Renal cortex interstitium (tissue), 11 donors: ENCODE data around the gene PLSCR5. TPM values are rescaled to one million over a fixed set of nuclear protein-coding genes. Genes with fewer than 3 reads are reported as not detected.

ENCODE experiments used
- DNase-seq, 11 donors: peaks; one replicate each; pipeline ENCODE4 v3.0.0-alpha.2; 2013; ENCODE audit warnings: low read depth in 9 of 11, low spot score in 4 of 11; ENCODE audit errors: extremely low read depth in 1 of 11
- polyA plus RNA-seq, 3 donors: library from polyadenylated mRNA; unstranded; fragments of 120-200 nt; gene quantifications; one replicate each; pipeline ENCODE4 v1.2.1, GENCODE V29; 2013; ENCODE audit not compliant: insufficient read length in 3 of 3

The PLSCR5 gene
- polyA plus RNA-seq, 3 donors, result not detected

DNA sequence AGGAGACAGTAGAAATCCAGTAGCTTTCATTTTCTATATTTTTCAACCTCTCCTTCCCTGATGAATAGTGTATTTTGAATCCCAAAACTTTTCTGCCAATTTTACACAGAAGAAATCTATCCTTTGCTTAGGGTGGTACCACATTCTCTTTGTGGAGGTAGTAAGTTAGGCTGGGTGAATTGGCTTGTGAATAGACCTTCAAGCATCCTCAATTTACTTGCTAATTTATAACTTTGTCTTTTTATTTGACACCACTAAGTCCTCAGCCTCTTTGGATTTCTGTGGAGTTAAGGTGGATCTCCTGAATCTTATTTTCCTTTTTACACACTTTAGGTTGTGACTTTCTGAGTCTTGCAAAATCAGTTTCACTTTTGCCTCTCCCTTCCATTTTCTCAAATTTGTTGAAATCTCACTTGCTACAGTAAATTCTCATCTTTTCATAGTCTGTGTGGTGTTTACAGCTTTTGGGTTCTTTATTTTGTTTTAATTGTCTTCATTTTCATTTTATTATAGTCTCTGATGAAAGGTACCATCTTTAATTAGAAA, 55.0 kb downstream of the PLSCR5 start:
- DNase-seq, result no peak

DNA sequence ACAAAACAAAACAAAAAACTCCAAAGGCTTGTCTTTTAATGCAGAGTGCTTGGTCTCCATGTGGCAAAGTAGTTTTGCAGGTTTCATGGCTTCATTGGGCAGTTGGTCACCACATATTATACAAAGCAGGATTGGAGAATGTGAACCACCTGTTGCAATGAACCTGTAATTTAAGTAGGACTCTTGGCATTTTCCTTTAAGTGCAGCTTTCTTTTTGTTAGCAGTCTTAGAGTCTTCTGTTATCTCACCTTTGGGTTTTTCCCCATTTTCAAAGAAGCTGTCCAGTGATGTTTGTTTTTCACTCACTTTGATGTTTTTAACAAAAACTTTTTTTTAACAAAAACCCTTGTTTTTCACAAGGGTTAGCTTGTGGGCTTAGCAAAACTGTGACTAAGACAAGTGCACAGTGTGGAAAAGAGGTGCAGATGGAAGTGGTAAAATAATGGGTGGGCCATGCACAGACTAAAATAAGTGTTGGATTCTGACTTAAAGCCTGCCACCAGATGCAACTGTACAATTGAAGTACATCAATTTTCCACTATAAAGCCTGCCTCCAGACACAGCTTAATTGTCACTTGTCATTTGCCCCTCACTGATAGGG, 57.8 kb downstream of the PLSCR5 start:
- DNase-seq, result no peak

DNA sequence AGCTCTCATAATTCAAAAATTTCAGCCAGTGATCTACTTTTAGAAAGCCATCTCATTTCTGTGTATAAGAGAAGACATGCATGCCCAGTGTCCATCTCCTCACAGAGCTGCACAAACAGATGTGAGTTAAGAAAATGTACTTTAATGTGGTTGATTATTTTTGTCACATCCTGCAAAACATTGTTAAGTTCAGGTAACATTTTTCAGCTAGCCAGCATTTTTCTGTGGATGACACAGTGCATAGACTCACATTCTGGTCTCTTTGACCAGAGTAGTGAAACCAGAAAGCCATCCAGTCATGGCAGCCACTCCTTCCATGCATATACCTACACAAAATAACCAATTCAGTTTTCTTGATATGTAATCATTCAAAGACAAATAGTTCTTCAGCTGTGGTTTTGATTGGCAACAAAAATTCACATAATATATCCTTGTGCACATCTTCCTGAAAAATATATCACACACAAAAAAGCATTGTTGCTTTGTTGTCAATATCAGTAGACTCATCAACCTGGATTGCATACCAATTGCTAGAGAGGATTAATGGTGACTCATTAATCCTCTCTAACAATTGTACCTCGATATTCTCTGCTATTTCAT, 58.7 kb downstream of the PLSCR5 start:
- no peak for DNase-seq

DNA sequence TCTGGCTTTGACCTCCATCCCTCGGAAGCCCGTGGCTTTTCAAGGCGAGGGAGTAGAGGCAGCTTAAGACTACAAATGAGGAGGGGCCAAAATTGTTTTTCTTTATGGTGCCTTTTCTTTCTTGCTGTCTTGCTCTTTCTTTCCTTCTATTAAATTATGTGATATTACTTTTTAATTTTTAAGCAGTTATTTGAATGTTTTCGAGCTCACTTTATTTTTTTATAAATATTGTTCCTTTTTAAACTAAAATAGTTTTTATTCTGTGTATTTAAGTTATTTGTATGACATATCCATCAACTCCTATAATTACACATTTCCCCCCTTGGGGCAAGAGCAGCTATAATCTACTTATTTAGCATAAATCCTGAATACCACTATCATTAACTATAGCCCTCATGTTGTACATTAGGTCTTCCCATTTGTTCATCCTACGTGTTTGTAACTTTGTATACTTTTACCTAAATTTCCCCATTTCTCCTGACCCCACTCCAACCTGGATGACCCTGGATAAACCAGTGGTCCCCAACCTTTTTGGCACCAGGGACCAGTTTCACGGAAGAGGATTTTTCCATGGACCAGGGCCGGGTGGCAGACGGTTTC, 60.1 kb downstream of the PLSCR5 start:
- DNase-seq, result no peak

DNA sequence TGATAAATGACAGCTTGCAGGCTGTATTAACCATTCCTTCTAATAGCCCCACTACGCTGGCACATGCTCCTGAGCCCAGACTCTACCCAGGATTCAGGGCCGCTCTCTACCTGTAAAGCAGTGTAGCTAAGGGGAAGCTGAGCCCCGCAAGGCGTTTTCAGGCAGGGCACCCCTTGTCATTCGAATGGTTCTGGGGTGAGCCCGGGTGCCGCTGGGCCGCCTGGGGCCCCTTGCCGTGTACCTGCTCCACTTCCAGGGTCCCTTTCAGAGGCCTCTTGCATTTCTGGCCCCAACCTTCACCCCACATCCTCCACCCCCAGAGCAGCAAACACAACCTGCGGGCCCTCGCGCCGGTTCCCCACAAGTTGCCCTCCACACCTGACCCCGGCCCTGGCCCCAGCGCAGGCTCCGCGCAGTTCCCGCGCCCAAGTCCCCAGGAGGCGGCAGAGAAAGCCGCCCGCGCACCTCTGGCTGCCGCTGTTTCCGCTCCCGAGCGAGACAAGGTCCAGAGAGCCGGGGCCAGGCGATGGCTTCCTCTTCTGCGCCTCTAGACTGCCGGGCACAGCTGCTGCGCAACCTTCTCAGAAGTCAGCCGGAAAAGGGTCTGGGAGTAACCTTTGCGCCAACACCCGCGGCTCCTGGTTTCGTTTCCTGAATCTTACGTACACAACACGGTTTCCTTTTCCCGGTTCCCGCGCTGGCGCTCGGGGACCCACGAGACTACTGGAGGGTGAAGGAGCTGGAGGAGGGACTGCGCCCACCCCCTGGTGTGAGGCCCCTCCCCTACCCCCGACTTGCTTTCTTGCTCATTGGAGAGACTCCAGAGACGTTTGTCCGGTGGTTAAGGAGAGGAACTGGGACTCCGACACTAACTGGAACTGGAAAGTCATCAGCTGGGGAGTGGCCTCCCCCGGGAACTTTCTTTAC, 60.9 kb downstream of the PLSCR5 start, which contains the start of gene PLSCR1:
PLSCR1 (minus strand) TSS at position 606 of the 927 bp plus-strand sequence. CDS start 8,055 bp downstream, outside the sequence.
- DNase-seq, result peak; percentile 71 to 93 (median 84)

DNA sequence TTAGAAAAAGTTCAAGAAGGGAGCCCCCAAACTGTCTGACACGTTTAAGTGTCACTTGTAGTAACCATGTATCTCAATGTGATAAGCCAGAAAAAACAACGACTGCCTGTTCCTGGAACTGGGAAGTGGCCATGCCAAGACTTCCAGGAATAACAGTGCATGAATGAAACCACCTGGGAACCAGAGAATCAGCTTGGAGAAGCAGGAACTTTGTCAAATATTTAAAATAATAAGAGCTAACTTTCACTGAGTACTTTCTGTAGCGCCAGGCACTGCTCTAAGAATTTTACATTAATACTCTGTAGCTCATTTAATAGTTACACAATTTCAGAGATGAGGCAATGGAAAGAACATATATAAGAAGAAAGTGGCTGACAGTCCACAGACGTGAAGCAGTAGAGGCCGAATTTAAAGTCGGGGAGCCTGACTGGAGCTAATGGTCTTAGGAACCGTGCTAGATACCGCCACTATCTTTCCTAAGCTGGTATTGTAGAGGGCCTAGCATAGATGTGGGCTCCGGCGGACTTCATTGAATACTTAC, 61.6 kb downstream of the PLSCR5 start:
- peak in 10 of 11 donors; percentile 10 to 48 (median 24) for DNase-seq

DNA sequence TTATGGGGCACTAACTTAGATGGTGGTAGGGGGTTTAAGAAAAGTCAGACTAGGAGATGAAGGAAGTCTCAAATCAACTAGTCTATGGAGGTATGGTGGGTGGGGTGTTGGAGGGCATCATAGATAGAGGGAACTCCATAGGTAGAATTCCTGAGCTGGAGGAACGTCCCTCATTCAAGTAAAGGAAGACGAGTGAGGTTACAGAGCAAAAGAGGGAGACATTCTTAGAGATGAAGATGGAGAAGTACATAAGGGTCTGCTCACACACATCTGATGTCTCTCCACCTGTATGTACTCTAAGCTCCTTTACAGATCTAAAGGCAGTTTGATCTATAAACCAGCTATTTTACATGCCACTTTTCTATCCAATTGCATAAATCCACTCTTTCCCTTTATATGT, 62.2 kb downstream of the PLSCR5 start:
- DNase-seq, result no peak

DNA sequence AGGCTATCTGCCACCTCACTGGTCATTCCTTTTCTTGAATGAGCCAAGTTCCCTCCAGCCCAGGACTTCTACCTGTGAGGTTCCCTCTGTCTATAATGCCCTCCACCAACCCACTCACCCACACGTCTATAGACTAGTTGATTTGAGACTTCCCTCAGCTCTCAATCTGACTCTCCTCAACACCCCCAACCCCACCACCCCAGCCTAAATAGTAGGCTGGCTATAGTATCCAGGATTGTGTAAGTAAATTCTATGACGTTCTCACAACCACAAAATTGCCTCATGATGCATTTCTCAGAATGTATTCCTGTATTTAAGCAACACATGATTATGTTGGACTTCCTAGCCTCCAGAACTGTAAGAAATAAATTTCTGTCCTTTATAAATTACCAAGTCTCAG, 63.0 kb downstream of the PLSCR5 start:
- DNase-seq, result no peak

DNA sequence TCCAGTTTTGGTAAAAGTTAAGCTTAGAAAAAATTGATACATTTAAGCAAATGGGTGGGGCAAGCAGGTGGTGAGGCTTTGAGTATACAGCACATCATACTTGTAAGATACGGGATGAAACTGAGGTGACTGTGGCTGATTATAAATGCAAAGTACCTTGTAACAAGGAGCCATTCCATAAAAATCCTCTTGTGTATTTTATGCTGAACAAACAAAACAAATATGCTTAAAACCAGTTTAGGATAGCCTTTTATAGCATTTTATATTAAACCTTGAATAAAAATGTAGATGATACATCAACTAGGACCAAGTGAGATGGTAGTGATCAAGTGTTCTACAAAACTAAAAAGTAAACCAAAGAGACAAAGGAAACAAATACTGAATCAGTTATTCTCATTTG, 64.2 kb downstream of the PLSCR5 start:
- no peak for DNase-seq

DNA sequence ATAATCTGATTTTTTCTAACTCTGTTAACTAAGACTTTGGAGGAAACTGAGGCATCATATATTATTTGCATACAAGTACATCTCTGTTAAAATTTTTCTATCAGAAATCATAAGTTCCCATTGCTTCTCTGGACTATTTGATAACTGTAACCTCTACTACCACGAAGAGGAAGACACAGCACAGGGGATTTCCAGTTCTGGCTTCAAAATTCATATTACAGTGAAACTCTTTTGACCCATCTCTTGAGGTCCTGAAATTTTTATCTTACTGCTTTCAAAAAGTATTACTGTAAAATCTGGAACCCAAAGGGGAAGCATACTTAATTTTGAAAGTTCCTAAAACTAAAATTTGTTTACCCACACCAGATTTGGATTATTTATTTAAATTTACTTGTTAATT, 64.9 kb downstream of the PLSCR5 start:
- DNase-seq, result no peak

DNA sequence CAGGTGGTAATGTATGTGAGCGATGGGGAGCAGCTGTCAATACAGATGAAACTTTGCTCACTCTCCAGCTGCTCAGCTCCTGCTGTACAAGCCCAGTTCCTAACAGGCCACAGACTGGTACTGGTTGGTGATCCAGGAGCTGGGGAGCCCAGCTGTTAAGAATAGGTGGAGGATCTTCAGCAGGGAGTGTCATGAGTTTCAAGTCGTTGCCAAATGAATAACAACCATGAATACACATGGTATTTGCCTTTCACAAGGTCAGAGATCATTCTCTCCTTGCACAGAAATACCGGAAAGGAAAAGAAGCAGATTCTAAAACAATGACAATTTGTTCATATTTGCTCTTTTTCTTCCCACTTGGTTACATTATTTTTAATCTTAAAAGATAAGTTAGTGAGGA, 65.8 kb downstream of the PLSCR5 start:
- no peak for DNase-seq

DNA sequence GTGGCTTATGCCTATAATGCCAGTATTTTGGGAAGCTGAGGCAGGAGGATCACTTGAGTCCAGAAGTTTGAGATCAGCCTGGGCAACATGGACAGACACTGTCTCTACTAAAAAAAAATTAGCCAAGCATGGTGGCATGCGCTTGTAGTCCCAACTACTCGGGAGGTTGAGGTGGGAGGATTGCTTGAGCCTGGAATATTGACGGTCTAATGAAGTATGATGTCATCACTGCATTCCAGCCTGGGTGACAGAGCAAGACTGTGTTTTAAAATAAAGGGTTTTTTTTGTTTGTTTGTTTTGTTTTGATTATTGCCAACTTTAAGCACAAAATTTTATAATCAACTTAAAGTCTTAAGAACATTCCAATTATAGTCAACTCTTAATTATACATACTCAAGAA, 67.5 kb downstream of the PLSCR5 start:
- no peak for DNase-seq

DNA sequence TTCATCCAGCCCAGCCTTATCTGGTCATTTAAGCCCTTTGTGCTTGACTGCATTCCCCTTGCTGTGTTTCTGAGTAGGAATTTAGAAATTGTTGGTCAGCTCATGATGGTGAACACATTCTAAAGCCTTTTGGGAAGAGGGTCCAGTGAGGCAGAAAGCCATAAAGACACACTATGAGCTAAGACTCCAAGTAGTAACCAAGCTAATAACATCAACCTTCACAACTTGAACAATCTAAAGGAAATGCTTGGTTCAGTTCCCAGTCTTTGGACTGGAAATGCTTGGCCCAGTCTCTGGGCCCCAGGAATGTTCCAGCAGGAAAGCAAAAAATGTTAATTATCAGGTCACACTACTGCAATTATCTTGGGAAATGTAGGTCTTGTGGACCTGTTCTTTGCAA, 68.5 kb downstream of the PLSCR5 start:
- DNase-seq, result no peak

Other genes with a start within 250 kb of the PLSCR5 start
- gene PLSCR2, start 135.8 kb downstream of the PLSCR5 start, polyA plus RNA-seq, result 1 to 10 TPM; 1.2 to 1.7 (median 1.6) TPM
- gene PLSCR1, start 60.7 kb downstream of the PLSCR5 start, polyA plus RNA-seq, result 10 to 100 TPM; 69.4 to 88.4 (median 83.3) TPM